Endodermal cell (in vitro differentiated cells): ENCODE measurements around the gene IGLL1. TPM values are rescaled to one million over a fixed set of nuclear protein-coding genes. Genes with fewer than 3 reads are reported as not detected.
"Not testable (repeated sequence)": the region's sequence is repeated elsewhere in the genome, so short reads cannot be mapped to it uniquely, and the experiment has no call there.

ENCODE experiments used
- DNase-seq: peaks from one replicate; pipeline ENCODE4 v3.0.0-alpha.2; 2017
- H3K27ac ChIP-seq: 2 replicates; pipeline ENCODE4 v1.5.1; 2013; ENCODE audit warnings: mild to moderate bottlenecking, low read depth, low read length, moderate library complexity
- H3K27me3 ChIP-seq: 2 replicates; pipeline ENCODE4 v1.6.1; 2013; ENCODE audit warnings: mild to moderate bottlenecking, low read length, moderate library complexity; ENCODE audit not compliant: insufficient read depth, control insufficient read depth, poor library complexity, severe bottlenecking
- H3K36me3 ChIP-seq: 2 replicates; pipeline ENCODE4 v1.7.0; 2013; ENCODE audit warnings: mild to moderate bottlenecking, low read length, moderate library complexity; ENCODE audit not compliant: control insufficient read depth, insufficient read depth
- H3K4me1 ChIP-seq: one replicate; pipeline ENCODE4 v1.7.0; 2013; ENCODE audit warnings: low read length; ENCODE audit not compliant: control insufficient read depth, insufficient read depth
- H3K4me3 ChIP-seq: 2 replicates; pipeline ENCODE4 v1.5.1; 2013; ENCODE audit warnings: mild to moderate bottlenecking, low read length, moderate library complexity
- H3K9ac ChIP-seq: 2 replicates; pipeline ENCODE4 v1.6.1; 2013; ENCODE audit warnings: mild to moderate bottlenecking, low read length, moderate library complexity; ENCODE audit not compliant: poor library complexity, severe bottlenecking; ENCODE audit errors: extremely low read depth
- H3K9me3 ChIP-seq: 2 replicates; pipeline ENCODE4 v1.6.1; 2013; ENCODE audit warnings: mild to moderate bottlenecking, low read length, moderate library complexity; ENCODE audit not compliant: control insufficient read depth
- H3K27ac Mint-ChIP-seq: 2 replicates; pipeline ENCODE4 v1.8.0; 2020; ENCODE audit warnings: mixed read lengths
- H3K27me3 Mint-ChIP-seq: 2 replicates; pipeline ENCODE4 v1.8.0; 2021; ENCODE audit warnings: mild to moderate bottlenecking, mixed read lengths; ENCODE audit not compliant: insufficient read depth
- H3K36me3 Mint-ChIP-seq: 2 replicates; pipeline ENCODE4 v1.8.0; 2020; ENCODE audit warnings: low read depth, mixed read lengths
- H3K4me1 Mint-ChIP-seq: 2 replicates; pipeline ENCODE4 v1.8.0; 2020; ENCODE audit warnings: mixed read lengths
- H3K4me3 Mint-ChIP-seq: 2 replicates; pipeline ENCODE4 v1.8.0; 2020; ENCODE audit warnings: mild to moderate bottlenecking, moderate library complexity, mixed read lengths
- H3K9me3 Mint-ChIP-seq: 2 replicates; pipeline ENCODE4 v1.8.0; 2020; ENCODE audit warnings: mild to moderate bottlenecking, mixed read lengths
- WGBS, 2 experiments: methylation state at CpG; one replicate each; pipeline versions ENCODE4 v1.1.5 to v1.1.7; 2013; ENCODE audit warnings: missing lambda C conversion rate in 2 of 2, mixed read lengths in 1 of 2; ENCODE audit not compliant: insufficient coverage in 1 of 2, insufficient read length in 1 of 2; 5-methylcytosine and 5-hydroxymethylcytosine counted together
- total RNA-seq, 2 donors: library from RNA; stranded (reverse); fragmentation: NEBNext Ultra II Directional in 1 of 2; extraction: Animal tissue kit (Norgen Biotek cat#: 25700) in 1 of 2; gene quantifications; 2 replicates in 1 of 2; 3 replicates in 1 of 2; pipeline ENCODE4 v1.2.1, GENCODE V29; 2021
- TF ChIP-seq, protein P1 (sequence below): fragments of 200-600 bp; sonication (generic); conservative IDR thresholded peaks from 2 replicates; pipeline ENCODE4 v1.5.0; 2021; ENCODE audit warnings: antibody characterized with exemption, mild to moderate bottlenecking

The IGLL1 gene
- total RNA-seq, 2 donors from 2014 or later = not detected

DNA sequence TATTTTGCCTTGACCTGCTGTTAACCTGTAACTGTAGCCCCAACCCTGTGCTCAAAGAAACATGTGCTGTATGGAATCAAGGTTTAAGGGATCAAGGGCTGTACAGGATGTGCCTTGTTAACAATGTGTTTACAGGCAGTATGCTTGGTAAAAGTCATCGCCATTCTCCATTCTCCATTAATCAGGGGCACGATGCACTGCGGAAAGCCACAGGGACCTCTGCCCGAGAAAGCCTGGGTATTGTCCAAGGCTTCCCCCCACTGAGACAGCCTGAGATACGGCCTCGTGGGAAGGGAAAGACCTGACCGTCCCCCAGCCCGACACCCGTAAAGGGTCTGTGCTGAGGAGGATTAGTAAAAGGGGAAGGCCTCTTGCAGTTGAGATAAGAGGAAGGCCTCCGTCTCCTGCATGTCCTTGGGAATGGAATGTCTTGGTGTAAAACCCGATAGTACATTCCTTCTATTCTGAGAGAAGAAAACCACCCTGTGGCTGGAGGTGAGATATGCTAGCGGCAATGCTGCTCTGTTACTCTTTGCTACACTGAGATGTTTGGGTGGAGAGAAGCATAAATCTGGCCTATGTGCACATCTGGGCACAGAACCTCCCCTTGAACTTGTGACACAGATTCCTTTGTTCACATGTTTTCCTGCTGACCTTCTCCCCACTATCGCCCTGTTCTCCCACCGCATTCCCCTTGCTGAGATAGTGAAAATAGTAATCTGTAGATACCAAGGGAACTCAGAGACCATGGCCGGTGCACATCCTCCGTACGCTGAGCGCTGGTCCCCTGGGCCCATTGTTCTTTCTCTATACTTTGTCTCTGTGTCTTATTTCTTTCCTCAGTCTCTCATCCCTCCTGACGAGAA lies 42.0 kb downstream of the IGLL1 start:
- WGBS, 2 experiments = 44 to 62% methylated on average over 13 to 19 of the region's 19 CpGs
- TF ChIP-seq, protein P1, sequence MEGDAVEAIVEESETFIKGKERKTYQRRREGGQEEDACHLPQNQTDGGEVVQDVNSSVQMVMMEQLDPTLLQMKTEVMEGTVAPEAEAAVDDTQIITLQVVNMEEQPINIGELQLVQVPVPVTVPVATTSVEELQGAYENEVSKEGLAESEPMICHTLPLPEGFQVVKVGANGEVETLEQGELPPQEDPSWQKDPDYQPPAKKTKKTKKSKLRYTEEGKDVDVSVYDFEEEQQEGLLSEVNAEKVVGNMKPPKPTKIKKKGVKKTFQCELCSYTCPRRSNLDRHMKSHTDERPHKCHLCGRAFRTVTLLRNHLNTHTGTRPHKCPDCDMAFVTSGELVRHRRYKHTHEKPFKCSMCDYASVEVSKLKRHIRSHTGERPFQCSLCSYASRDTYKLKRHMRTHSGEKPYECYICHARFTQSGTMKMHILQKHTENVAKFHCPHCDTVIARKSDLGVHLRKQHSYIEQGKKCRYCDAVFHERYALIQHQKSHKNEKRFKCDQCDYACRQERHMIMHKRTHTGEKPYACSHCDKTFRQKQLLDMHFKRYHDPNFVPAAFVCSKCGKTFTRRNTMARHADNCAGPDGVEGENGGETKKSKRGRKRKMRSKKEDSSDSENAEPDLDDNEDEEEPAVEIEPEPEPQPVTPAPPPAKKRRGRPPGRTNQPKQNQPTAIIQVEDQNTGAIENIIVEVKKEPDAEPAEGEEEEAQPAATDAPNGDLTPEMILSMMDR = peak; percentile 51
- Mint-ChIP-seq H3K36me3 (peaks cover 44% of the 10 kb centered on the region), H3K27ac (peak overlapping the region; percentile 98), H3K4me1 (peaks cover 56% of the 10 kb centered on the region), H3K4me3 (peak overlapping the region; percentile 88)
- H3K27me3 ChIP-seq, H3K27me3 Mint-ChIP-seq, H3K36me3 ChIP-seq, H3K9me3 Mint-ChIP-seq, H3K9me3 ChIP-seq: not testable (repeated sequence)
- peak overlapping the region; percentile 81 for H3K9ac ChIP-seq
- H3K4me1 ChIP-seq = peaks cover 37% of the 10 kb centered on the region
- peak overlapping the region; percentile 73 for H3K27ac ChIP-seq
- peak; percentile 75 for DNase-seq
- H3K4me3 ChIP-seq = peak overlapping the region; percentile 79

DNA sequence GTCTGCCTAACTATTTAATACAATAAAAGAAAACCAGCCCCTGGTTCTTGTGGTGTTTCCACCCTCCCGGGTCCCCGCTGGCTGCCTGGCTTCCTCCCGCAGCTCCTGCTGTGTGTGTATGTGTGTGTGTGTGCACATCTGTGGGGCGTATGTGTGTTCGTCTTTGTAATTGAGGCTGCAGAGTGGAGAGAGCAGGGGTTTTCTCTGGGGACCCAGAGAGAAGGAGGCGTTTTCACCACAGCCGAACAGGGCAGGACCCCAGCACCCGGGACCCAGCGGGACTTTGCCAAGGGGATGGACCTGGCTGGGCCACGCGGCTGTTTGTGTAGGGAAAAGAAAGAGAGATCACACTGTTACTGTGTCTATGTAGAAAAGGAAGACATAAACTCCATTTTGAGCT lies 42.7 kb downstream of the IGLL1 start:
- H3K4me1 ChIP-seq = peaks cover 43% of the 10 kb centered on the region
- H3K9ac ChIP-seq = peak overlapping the region; percentile 81
- Mint-ChIP-seq H3K36me3 (peaks cover 38% of the 10 kb centered on the region), H3K4me1 (peaks cover 62% of the 10 kb centered on the region), H3K27ac (peak overlapping the region; percentile 98), H3K9me3 (no peaks in the 10 kb centered on the region), H3K4me3 (peak overlapping the region; percentile 88), H3K27me3 (no peaks in the 10 kb centered on the region)
- H3K36me3 ChIP-seq = no peaks in the 10 kb centered on the region
- H3K27ac ChIP-seq = peak overlapping the region; percentile 73
- DNase-seq = peak; percentile 53
- TF ChIP-seq, protein P1 = no peak
- no peaks in the 10 kb centered on the region for H3K9me3 ChIP-seq
- 60 to 79% methylated on average over 7 to 11 of the region's 11 CpGs for WGBS, 2 experiments
- no peaks in the 10 kb centered on the region for H3K27me3 ChIP-seq
- H3K4me3 ChIP-seq = peak overlapping the region; percentile 79

DNA sequence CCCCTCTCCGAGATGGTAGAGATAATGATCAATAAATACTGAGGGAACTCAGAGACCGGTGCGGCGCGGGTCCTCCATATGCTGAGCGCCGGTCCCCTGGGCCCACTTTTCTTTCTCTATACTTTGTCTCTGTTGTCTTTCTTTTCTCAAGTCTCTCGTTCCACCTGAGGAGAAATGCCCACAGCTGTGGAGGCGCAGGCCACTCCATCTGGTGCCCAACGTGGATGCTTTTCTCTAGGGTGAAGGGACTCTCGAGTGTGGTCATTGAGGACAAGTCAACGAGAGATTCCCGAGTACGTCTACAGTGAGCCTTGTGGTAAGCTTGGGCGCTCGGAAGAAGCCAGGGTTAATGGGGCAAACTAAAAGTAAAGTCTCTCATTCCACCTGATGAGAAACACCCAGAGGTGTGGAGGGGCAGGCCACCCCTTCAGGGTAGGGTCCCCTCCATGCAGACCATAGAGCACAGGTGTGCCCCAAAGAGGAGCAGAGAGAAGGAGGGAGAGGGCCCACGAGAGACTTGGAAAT lies 43.2 kb downstream of the IGLL1 start:
- H3K36me3 Mint-ChIP-seq = peaks cover 32% of the 10 kb centered on the region
- H3K4me1 Mint-ChIP-seq = peaks cover 65% of the 10 kb centered on the region
- H3K4me3 Mint-ChIP-seq = peak overlapping the region; percentile 88
- DNase-seq = peak; percentile 57
- H3K4me3 ChIP-seq = peak overlapping the region; percentile 79
- peaks cover 1% of the 10 kb centered on the region for H3K27me3 Mint-ChIP-seq
- H3K9me3 ChIP-seq = no peaks in the 10 kb centered on the region
- peak overlapping the region; percentile 98 for H3K27ac Mint-ChIP-seq
- H3K9ac ChIP-seq = peak overlapping the region; percentile 81
- 53 to 82% methylated on average over 13 to 17 of the region's 17 CpGs for WGBS, 2 experiments
- TF ChIP-seq, protein P1 = no peak
- no peaks in the 10 kb centered on the region for H3K36me3 ChIP-seq
- H3K9me3 Mint-ChIP-seq = no peaks in the 10 kb centered on the region
- H3K27me3 ChIP-seq = no peaks in the 10 kb centered on the region
- H3K4me1 ChIP-seq = peaks cover 47% of the 10 kb centered on the region
- H3K27ac ChIP-seq = peak overlapping the region; percentile 73

DNA sequence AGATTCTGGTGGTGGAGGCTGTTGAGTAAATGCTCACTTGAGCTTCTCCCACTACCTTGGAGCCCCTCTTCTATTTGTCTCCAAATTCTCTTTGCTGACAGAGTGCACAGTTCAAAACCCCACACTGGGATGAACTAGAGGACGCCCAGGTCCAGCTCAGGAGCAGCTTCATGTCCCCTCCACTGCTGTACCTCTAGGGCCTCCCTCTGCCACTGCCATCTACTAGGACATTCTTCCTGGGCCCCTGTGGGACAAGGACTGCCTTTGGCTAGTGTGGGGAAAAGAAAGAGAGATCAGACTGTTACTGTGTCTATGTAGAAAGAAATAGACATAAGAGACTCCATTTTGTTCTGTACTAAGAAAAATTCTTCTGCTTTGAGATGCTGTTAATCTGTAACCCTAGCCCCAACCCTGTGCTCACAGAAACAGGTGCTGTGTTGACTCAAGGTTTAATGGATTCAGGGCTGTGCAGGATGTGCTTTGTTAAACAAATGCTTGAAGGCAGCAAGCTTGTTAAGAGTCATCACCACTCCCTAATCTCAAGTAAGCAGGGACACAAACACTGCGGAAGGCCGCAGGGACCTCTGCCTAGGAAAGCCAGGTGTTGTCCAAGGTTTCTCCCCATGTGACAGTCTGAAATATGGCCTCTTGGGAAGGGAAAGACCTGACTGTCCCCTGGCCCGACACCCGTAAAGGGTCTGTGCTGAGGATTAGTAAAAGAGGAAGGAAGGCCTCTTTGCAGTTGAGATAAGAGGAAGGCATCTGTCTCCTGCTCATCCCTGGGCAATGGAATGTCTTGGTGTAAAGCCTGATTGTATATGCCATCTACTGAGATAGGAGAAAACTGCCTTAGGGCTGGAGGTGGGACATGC lies 44.1 kb downstream of the IGLL1 start:
- H3K9me3 Mint-ChIP-seq, H3K27me3 Mint-ChIP-seq, H3K36me3 ChIP-seq, H3K9me3 ChIP-seq, H3K27me3 ChIP-seq: not testable (repeated sequence)
- Mint-ChIP-seq H3K36me3 (peaks cover 25% of the 10 kb centered on the region), H3K4me1 (peaks cover 68% of the 10 kb centered on the region), H3K4me3 (peak overlapping the region; percentile 88), H3K27ac (peak overlapping the region; percentile 98)
- H3K4me1 ChIP-seq = peaks cover 47% of the 10 kb centered on the region
- DNase-seq = peak; percentile 69
- H3K9ac ChIP-seq = peak overlapping the region; percentile 81
- H3K27ac ChIP-seq = peak overlapping the region; percentile 38
- 18 to 30% methylated on average over 2 to 5 of the region's 5 CpGs for WGBS, 2 experiments
- H3K4me3 ChIP-seq = peak overlapping the region; percentile 79
